Ishikawa (cell line): ENCODE measurements around the gene METTL3.

ENCODE experiments used
- CEBPB ChIP-seq: IDR thresholded peaks from 2 replicates; pipeline ENCODE4 v1.6.1; 2012
- CREB1 ChIP-seq: IDR thresholded peaks from 2 replicates; pipeline ENCODE4 v1.6.1; 2012; ENCODE audit warnings: low read depth
- EGR1 ChIP-seq: IDR thresholded peaks from 2 replicates; pipeline ENCODE4 v1.6.1; 2012
- EP300 ChIP-seq: IDR thresholded peaks from 2 replicates; pipeline ENCODE4 v1.6.1; 2012; ENCODE audit warnings: borderline replicate concordance
- FOXM1 ChIP-seq: IDR thresholded peaks from 2 replicates; pipeline ENCODE4 v1.6.1; 2012; ENCODE audit warnings: low read depth, borderline replicate concordance
- NFIC ChIP-seq: IDR thresholded peaks from 2 replicates; pipeline ENCODE4 v1.6.1; 2012
- RAD21 ChIP-seq: IDR thresholded peaks from 2 replicates; pipeline ENCODE4 v1.6.1; 2012; ENCODE audit warnings: low read depth
- TAF1 ChIP-seq: IDR thresholded peaks from 2 replicates; pipeline ENCODE4 v1.6.1; 2012; ENCODE audit warnings: low read depth, mild to moderate bottlenecking
- TCF12 ChIP-seq: IDR thresholded peaks from 2 replicates; pipeline ENCODE4 v1.6.1; 2012; ENCODE audit warnings: low read depth
- TEAD4 ChIP-seq: IDR thresholded peaks from 2 replicates; pipeline ENCODE4 v1.6.1; 2012
- YY1 ChIP-seq: IDR thresholded peaks from 2 replicates; pipeline ENCODE4 v1.6.1; 2012; ENCODE audit warnings: low read depth
- ZBTB7A ChIP-seq: IDR thresholded peaks from 2 replicates; pipeline ENCODE4 v1.6.1; 2012; ENCODE audit warnings: low read depth
- TF ChIP-seq, protein P1 (sequence below): IDR thresholded peaks from 2 replicates; pipeline ENCODE4 v1.6.1; 2012; ENCODE audit warnings: low read depth, mild to moderate bottlenecking
- TF ChIP-seq, protein P2 (sequence below): IDR thresholded peaks from 2 replicates; pipeline ENCODE4 v1.6.1; 2012
- TF ChIP-seq, protein P3 (sequence below): IDR thresholded peaks from 2 replicates; pipeline ENCODE4 v1.6.1; 2012

METTL3 gene

DNA sequence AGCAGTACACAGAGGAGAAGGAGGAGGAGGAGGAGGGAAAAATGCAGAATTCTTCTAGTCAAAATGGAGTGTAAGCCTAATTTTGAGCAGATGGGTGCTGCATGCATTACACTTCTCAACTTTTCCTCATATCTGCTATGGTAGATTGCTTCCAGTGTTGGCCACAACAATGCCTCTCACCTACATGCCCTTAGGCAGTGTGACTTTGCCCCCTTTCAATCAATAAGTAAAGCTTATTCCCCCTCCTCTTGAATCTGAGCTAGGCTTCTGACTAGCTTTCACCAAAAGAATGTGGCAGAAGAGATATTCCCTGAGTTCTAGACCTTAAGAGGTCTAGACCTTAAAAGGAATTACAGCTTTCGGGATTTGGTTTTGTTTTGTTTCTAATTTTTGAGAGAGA lies 3.2 kb upstream of the METTL3 start:
- TF ChIP-seq FOXM1 (no peak), RAD21 (no peak), CREB1 (no peak), EGR1 (no peak), YY1 (no peak), EP300 (no peak), NFIC (no peak), TAF1 (no peak), ZBTB7A (no peak), CEBPB (no peak), TCF12 (no peak), TEAD4 (no peak)
- TF ChIP-seq, protein P1, sequence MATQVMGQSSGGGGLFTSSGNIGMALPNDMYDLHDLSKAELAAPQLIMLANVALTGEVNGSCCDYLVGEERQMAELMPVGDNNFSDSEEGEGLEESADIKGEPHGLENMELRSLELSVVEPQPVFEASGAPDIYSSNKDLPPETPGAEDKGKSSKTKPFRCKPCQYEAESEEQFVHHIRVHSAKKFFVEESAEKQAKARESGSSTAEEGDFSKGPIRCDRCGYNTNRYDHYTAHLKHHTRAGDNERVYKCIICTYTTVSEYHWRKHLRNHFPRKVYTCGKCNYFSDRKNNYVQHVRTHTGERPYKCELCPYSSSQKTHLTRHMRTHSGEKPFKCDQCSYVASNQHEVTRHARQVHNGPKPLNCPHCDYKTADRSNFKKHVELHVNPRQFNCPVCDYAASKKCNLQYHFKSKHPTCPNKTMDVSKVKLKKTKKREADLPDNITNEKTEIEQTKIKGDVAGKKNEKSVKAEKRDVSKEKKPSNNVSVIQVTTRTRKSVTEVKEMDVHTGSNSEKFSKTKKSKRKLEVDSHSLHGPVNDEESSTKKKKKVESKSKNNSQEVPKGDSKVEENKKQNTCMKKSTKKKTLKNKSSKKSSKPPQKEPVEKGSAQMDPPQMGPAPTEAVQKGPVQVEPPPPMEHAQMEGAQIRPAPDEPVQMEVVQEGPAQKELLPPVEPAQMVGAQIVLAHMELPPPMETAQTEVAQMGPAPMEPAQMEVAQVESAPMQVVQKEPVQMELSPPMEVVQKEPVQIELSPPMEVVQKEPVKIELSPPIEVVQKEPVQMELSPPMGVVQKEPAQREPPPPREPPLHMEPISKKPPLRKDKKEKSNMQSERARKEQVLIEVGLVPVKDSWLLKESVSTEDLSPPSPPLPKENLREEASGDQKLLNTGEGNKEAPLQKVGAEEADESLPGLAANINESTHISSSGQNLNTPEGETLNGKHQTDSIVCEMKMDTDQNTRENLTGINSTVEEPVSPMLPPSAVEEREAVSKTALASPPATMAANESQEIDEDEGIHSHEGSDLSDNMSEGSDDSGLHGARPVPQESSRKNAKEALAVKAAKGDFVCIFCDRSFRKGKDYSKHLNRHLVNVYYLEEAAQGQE = no peak
- TF ChIP-seq, protein P2, sequence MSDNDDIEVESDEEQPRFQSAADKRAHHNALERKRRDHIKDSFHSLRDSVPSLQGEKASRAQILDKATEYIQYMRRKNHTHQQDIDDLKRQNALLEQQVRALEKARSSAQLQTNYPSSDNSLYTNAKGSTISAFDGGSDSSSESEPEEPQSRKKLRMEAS = no peak
- TF ChIP-seq, protein P3, sequence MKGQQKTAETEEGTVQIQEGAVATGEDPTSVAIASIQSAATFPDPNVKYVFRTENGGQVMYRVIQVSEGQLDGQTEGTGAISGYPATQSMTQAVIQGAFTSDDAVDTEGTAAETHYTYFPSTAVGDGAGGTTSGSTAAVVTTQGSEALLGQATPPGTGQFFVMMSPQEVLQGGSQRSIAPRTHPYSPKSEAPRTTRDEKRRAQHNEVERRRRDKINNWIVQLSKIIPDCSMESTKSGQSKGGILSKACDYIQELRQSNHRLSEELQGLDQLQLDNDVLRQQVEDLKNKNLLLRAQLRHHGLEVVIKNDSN = no peak

DNA sequence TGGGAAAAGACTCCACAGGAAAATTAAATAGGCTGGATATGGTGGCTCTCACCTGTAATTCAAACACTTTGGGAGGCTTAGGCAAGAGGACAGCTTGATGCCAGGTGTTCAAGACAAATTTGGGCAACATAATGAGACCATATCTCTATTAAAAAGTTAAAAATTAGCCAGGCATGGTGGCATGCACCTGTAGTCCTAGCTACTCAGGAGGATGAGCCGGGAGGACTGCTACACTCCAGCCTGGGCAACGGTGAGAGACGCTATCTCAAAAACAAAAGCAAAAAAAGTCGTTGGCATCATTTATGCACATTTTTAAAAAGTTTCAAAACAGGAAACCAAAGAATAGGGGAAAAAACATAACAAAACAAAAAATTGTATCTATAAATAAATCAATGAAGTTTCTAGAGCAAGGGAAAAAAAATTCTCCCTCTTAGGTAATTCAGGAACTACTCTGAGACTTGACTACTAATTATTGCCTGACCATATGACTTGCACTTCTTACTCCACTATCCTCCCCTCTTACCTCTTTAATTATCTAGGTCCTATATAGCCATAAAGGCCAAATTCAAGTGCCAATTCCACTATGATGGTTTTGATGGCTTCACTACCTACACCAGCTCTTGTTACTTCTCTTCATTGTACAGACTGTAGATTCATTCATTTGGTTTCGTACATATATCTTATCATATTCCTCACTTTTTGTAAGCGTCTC lies 1.6 kb downstream of the METTL3 start:
- TF ChIP-seq NFIC (no peak), TCF12 (no peak), CREB1 (no peak), FOXM1 (no peak), RAD21 (no peak)
- TF ChIP-seq, protein P3 = no peak
- TF ChIP-seq, protein P1 = no peak
- TF ChIP-seq, protein P2 = no peak

DNA sequence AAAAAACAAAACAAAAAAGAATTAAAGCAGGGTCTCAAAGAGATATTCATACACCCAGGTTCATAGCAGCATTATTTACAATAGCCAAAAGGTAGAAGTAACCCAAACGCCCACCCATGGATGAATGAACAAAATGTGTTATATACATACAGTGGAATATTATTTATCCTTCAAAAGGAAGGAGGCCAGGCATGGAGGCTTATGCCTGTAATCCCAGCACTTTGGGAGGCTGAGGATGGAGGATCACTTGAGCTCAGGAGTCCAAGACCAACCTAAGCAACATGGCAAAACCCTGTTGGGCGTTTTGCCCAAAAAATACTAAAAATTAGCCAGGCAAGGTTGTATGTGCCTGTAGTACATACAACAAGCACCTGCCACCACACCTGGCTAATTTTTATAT lies 4.6 kb downstream of the METTL3 start:
- TF ChIP-seq EGR1 (no peak), ZBTB7A (no peak), RAD21 (no peak), NFIC (no peak), FOXM1 (no peak), CEBPB (no peak), TAF1 (no peak), YY1 (no peak), TCF12 (no peak), CREB1 (no peak), EP300 (no peak)
- TF ChIP-seq, protein P2 = no peak
- TF ChIP-seq, protein P3 = no peak
- TF ChIP-seq, protein P1 = no peak

DNA sequence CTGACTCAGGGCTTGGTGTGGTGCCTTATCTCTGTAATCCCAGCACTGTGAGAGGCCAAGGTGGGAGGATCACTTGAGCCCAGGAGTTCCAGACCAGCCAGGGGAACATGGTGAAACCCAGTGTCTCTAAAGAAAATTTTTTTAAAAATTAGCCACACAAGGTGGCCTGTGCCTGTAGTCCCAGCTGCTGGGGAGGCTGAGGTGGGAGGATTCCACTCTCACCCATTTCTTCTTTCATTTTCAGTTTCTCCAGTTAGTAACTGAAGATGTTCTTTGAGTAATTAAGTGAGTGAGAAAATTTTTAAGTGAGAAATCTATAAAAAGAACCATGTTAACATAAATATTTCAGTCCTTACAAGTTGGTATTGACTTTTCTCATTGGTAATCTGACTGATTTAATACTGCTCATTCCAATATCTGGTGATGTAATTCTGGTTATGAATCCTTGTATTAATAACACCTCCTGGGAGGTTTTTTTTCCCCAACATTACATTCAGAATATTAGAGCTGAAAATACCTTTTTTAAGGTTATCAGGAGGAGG lies 6.1 kb downstream of the METTL3 start:
- TF ChIP-seq CEBPB (no peak), CREB1 (no peak), NFIC (no peak), EP300 (no peak), FOXM1 (no peak), TCF12 (no peak), TEAD4 (no peak), YY1 (no peak), EGR1 (no peak)
- TF ChIP-seq, protein P1 = no peak
- TF ChIP-seq, protein P3 = no peak
- TF ChIP-seq, protein P2 = no peak
